A549 (cell line): Measurements from ENCODE around the gene RHBDF2. TPM values are rescaled to one million over a fixed set of nuclear protein-coding genes. Genes with fewer than 3 reads are reported as not detected.

ENCODE experiments used
- ATAC-seq, 2 experiments: fragments of 200-7000 bp in 1 of 2; fragments of >200 bp in 1 of 2; cut with Nextera tagmentation in 1 of 2; cut with Tn5 transposase in 1 of 2; 3 replicates each; pipeline versions ENCODE4 v1.8.0 to v1.9.1; 2018 to 2020; ENCODE audit warnings: mild to moderate bottlenecking in 1 of 2, moderate library complexity in 1 of 2
- CTCF ChIA-PET: fragments of 300-600 bp; sonication (Branson Sonifier 250); formaldehyde crosslinking; extraction: SDS; loops from one replicate; lab custom pipeline; 2021; ENCODE audit warnings: antibody characterized with exemption, inconsistent platforms; lab: Yijun Ruan, JAX
- POLR2A ChIA-PET: fragments of 350-600 bp; formaldehyde crosslinking; extraction: SDS; loops from one replicate; lab custom pipeline; 2021; ENCODE audit warnings: antibody characterized with exemption, inconsistent platforms; lab: Yijun Ruan, JAX
- DNase-seq, 2 experiments: peaks; one replicate each; pipeline versions ENCODE4 v3.0.0 to v3.0.0-alpha.2; 2011 to 2016; ENCODE audit warnings: low read depth in 1 of 2, low spot score in 1 of 2
- FAIRE-seq: peaks from 2 replicates; lab custom pipeline; 2011; peaks lifted over from hg19 to GRCh38; lab: Jason Lieb, UNC
- H3K27ac ChIP-seq, 2 experiments: fragments of >200 bp; sonication (Bioruptor Twin); formaldehyde crosslinking; 3 replicates each; pipeline ENCODE4 v1.5.1; 2016 to 2017
- H3K4me1 ChIP-seq: fragments of >200 bp; sonication (Bioruptor Twin); formaldehyde crosslinking; 3 replicates; pipeline ENCODE4 v1.6.1; 2016
- H3K4me2 ChIP-seq: fragments of >200 bp; sonication (Bioruptor Twin); formaldehyde crosslinking; 3 replicates; pipeline ENCODE4 v1.6.1; 2016
- H3K4me3 ChIP-seq: fragments of >200 bp; sonication (Bioruptor Twin); formaldehyde crosslinking; 3 replicates; pipeline ENCODE4 v1.5.1; 2016
- H3K9me3 ChIP-seq: fragments of >200 bp; sonication (Bioruptor Twin); formaldehyde crosslinking; 3 replicates; pipeline ENCODE4 v1.6.1; 2016
- BCL3 ChIP-seq: fragments of >200 bp; sonication (Bioruptor Twin); formaldehyde crosslinking; IDR thresholded peaks from 3 replicates; pipeline ENCODE4 v1.6.1; 2016
- CEBPB ChIP-seq, 2 experiments: fragments of >200 bp in 1 of 2; sonication (Bioruptor Twin) in 1 of 2; formaldehyde crosslinking in 1 of 2; IDR thresholded peaks; 2 replicates each; pipeline ENCODE4 v1.6.1; 2012 to 2016
- CTCF ChIP-seq: fragments of >200 bp; sonication (Bioruptor Twin); formaldehyde crosslinking; IDR thresholded peaks from 3 replicates; pipeline ENCODE4 v1.5.1; 2016
- FOSB ChIP-seq: fragments of 250-450 bp; sonication (Bioruptor Pico); IDR thresholded peaks from 2 replicates; pipeline ENCODE4 v1.5.0; 2020; ENCODE audit warnings: mild to moderate bottlenecking, moderate library complexity
- FOSL2 ChIP-seq, 2 experiments: fragments of 450-650 bp in 1 of 2; fragments of >200 bp in 1 of 2; sonication (Bioruptor Twin) in 1 of 2; formaldehyde crosslinking; IDR thresholded peaks; 2 replicates each; pipeline versions ENCODE4 v1.5.0 to v1.6.1; 2016 to 2020; ENCODE audit warnings: mild to moderate bottlenecking in 1 of 2, moderate library complexity in 1 of 2
- KDM1A ChIP-seq: fragments of 200-600 bp; sonication (generic); IDR thresholded peaks from 2 replicates; pipeline ENCODE4 v1.6.1; 2016; ENCODE audit warnings: low read depth, mild to moderate bottlenecking
- KDM5A ChIP-seq: fragments of 200-600 bp; sonication (generic); IDR thresholded peaks from 2 replicates; pipeline ENCODE4 v1.6.1; 2016; ENCODE audit warnings: antibody characterized with exemption, mild to moderate bottlenecking
- MAFK ChIP-seq: fragments of 450-650 bp; IDR thresholded peaks from 2 replicates; pipeline ENCODE4 v1.6.1; 2014; ENCODE audit not compliant: partially characterized antibody
- NFE2L2 ChIP-seq: fragments of 150-350 bp; conservative IDR thresholded peaks from 2 replicates; pipeline ENCODE4 v1.6.1; 2014; ENCODE audit warnings: low read length
- NPAS2 ChIP-seq: fragments of 250-450 bp; sonication (Bioruptor Pico); IDR thresholded peaks from 2 replicates; pipeline ENCODE4 v1.8.0; 2022; ENCODE audit warnings: mild to moderate bottlenecking, moderate library complexity, borderline replicate concordance
- NR3C1 ChIP-seq: fragments of >200 bp; sonication (Bioruptor Twin); formaldehyde crosslinking; IDR thresholded peaks from 3 replicates; pipeline ENCODE4 v1.6.1; 2017
- PHF8 ChIP-seq: fragments of 200-600 bp; sonication (generic); IDR thresholded peaks from 2 replicates; pipeline ENCODE4 v1.6.1; 2016; ENCODE audit warnings: low read depth, mild to moderate bottlenecking, antibody characterized with exemption, moderate library complexity, borderline replicate concordance
- RCOR1 ChIP-seq: fragments of 150-350 bp; IDR thresholded peaks from 2 replicates; pipeline ENCODE4 v1.6.1; 2014; ENCODE audit warnings: antibody characterized with exemption, low read length, low read depth
- SMC3 ChIP-seq: fragments of >200 bp; sonication (Bioruptor Twin); formaldehyde crosslinking; IDR thresholded peaks from 3 replicates; pipeline ENCODE4 v1.6.1; 2018; ENCODE audit warnings: inconsistent platforms
- TFCP2L1 ChIP-seq: fragments of 250-450 bp; sonication (Bioruptor Pico); IDR thresholded peaks from 2 replicates; pipeline ENCODE4 v1.5.0; 2021; ENCODE audit warnings: mild to moderate bottlenecking
- TP53 ChIP-seq: fragments of 250-450 bp; sonication (Bioruptor Pico); IDR thresholded peaks from 2 replicates; pipeline ENCODE4 v1.5.0; 2021; ENCODE audit warnings: mild to moderate bottlenecking, moderate library complexity
- ZNF302 ChIP-seq: fragments of 250-450 bp; sonication (Bioruptor Pico); IDR thresholded peaks from 2 replicates; pipeline ENCODE4 v1.9.0; 2021; ENCODE audit warnings: inconsistent platforms, mild to moderate bottlenecking, moderate library complexity
- ZSCAN20 ChIP-seq: fragments of 250-450 bp; sonication (Bioruptor Pico); IDR thresholded peaks from 2 replicates; pipeline ENCODE4 v1.8.0; 2022; ENCODE audit warnings: mild to moderate bottlenecking, moderate library complexity
- WGBS: methylation state at CpG from one replicate; pipeline ENCODE4 v1.1.6; 2017; ENCODE audit errors: missing lambda C conversion rate; 5-methylcytosine and 5-hydroxymethylcytosine counted together
- polyA plus RNA-seq, 4 experiments: library from polyadenylated mRNA; depleted of rRNA in 3 of 4; stranded (reverse); fragments of >200 nt; fragmentation: RNase III in 1 of 4; extraction: RNeasy Plus Mini Kit Qiagen cat#74134 plus additional on column Dnase treatment in 1 of 4; gene quantifications; 2 replicates in 3 of 4; 3 replicates in 1 of 4; pipeline ENCODE4 v1.2.3, GENCODE V29; 2011 to 2017
- TF ChIP-seq, protein P1 (sequence below): IDR thresholded peaks from 2 replicates; pipeline ENCODE4 v1.6.1; 2012
- TF ChIP-seq, protein P2 (sequence below): fragments of 150-350 bp; IDR thresholded peaks from 2 replicates; pipeline ENCODE4 v1.6.1; 2014; ENCODE audit warnings: low read depth, mild to moderate bottlenecking, low read length

RHBDF2 gene
- polyA plus RNA-seq, 2 of the 4 experiments (the other 2 are of a cell fraction), result 14.0 to 42.9 TPM

DNA sequence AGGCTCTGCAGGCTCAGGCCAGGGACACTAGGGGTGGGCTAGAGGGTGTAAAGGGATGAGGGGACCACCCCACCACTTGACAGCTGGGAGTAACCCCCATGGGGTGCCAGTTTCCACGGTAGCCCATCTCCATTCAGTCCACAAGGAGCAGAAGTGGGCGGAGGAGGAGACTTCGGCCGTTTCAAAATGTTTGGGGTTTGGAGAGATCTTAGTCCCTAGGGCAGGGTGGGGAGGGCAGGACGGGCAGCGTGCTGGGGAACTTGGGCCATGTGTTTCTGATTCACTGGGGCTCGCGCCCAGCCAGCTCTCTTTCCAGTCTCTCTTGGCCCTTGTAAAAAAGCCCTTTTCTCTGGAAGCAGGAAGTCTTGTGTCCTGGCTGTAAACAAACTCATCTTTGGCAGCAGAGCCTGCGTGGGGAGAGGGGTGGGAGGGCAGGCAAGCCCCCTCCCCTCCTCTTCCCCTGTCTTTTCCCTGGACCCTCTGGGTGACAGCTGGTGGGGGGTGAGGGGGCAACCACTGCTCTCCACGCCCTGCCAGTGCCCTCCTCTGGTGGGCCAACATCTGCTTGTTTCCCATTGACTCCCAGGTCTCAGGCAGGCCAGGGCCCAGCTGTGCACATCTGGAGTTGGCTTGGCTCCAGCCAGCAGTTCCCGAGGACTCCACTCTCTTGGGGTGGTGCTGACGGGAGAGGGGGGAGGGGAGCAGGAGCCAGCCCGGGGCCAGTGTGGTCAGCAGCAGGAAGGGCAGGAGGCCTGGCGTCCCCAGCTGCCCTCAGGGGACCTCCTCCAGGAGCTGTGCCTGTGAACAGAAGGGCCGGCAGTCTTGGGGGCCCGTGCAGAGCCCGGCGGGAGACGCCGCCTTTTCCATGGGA, 28.2 kb upstream of the RHBDF2 start:
- Histone ChIP-seq H3K27ac (peak overlapping the region; percentile 46 to 76; a peak in 4 of 6 replicates), H3K4me2 (peak overlapping the region; percentile 34; the same call in 2 of the 3 replicates), H3K9me3 (no peaks in the 10 kb centered on the region), H3K4me3 (no peak overlapping the region)
- peak; percentile 19 to 37; a peak in 4 of 6 replicates for ATAC-seq
- FAIRE-seq, result no peak
- no peak for DNase-seq
- POLR2A ChIA-PET, result no interaction called here
- 72% methylated on average over 19 of the region's 20 CpGs for WGBS
- TF ChIP-seq SMC3, result no peak
- TF ChIP-seq, all 56 proteins: peak for 0
- peaks cover 22% of the 10 kb centered on the region for H3K4me1 ChIP-seq
- CTCF ChIA-PET, result interaction anchor here (0.8 to 7.7 kb wide), 17 partner anchors 9 to 186 kb away, joined by 3 to 75 read pairs (median 7); partner anchors contain the start of genes CYGB, PRCD and ST6GALNAC2

GRCh38 chr17:76528528-76529223, 27.5 kb upstream of the RHBDF2 start:
- Histone ChIP-seq H3K4me1 (peaks cover 24% of the 10 kb centered on the region), H3K27ac (peak overlapping the region in 1 of 2 experiments; percentile 76; a peak in 4 of 6 replicates), H3K9me3 (no peaks in the 10 kb centered on the region), H3K4me3 (no peak overlapping the region), H3K4me2 (no peak overlapping the region)
- FAIRE-seq (no peak), ATAC-seq (no peak; a peak in 1 of 6 replicates), DNase-seq (no peak)
- 73% methylated on average over 31 of the region's 31 CpGs for WGBS
- CTCF ChIA-PET, result interaction anchor here (0.6 to 7.7 kb wide), 22 partner anchors 10 to 153 kb away, joined by 3 to 75 read pairs (median 4); partner anchors contain the start of genes CYGB, PRCD and ST6GALNAC2
- TF ChIP-seq CTCF (peak; percentile 17; the same call in 2 of the 3 replicates), PHF8 (no peak)
- POLR2A ChIA-PET, result interaction anchor here (0.7 kb wide), 1 partner anchor 858 kb away, joined by 11 read pairs; no protein-coding TSS in a partner anchor

DNA sequence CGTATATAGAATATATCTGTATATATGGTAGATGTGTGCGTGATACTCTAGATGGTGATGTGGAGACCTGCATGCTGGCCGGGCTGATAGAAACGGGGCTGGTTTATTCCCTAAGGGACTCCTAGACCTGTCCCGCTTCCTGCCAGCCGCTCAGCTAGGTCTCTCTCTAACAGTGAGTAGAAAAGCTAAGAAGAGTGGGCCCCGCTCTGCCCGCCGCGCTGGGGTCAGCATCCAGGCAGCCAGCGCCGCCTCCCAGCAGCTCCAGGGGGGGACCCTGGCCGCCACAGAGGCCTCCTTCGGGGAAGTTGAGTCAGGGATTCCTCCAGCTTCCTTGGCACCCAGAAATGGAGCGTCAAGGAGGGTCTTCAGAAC, 26.9 kb upstream of the RHBDF2 start:
- CTCF ChIA-PET, result interaction anchor here (0.6 to 7.7 kb wide), 23 partner anchors 11 to 188 kb away, joined by 3 to 75 read pairs (median 4); partner anchors contain the start of genes CYGB and PRCD
- POLR2A ChIA-PET, result interaction anchor here (0.7 kb wide), 2 partner anchors 29 to 859 kb away, joined by 3 to 11 read pairs; no protein-coding TSS in a partner anchor
- WGBS, result 88% methylated on average over 15 of the region's 15 CpGs
- no peak for ATAC-seq
- H3K9me3 ChIP-seq, result no peaks in the 10 kb centered on the region
- H3K4me1 ChIP-seq, result peaks cover 29% of the 10 kb centered on the region
- no peak overlapping the region for H3K4me3 ChIP-seq
- H3K4me2 ChIP-seq, result no peak overlapping the region
- no peak for FAIRE-seq
- 0 out of 6 replicates have a peak overlapping the region, but pooled peaks of 1 of the 2 experiments have one; percentile 9 for H3K27ac ChIP-seq
- TF ChIP-seq NPAS2, result no peak
- no peak for TF ChIP-seq KDM5A
- TF ChIP-seq, protein P1, sequence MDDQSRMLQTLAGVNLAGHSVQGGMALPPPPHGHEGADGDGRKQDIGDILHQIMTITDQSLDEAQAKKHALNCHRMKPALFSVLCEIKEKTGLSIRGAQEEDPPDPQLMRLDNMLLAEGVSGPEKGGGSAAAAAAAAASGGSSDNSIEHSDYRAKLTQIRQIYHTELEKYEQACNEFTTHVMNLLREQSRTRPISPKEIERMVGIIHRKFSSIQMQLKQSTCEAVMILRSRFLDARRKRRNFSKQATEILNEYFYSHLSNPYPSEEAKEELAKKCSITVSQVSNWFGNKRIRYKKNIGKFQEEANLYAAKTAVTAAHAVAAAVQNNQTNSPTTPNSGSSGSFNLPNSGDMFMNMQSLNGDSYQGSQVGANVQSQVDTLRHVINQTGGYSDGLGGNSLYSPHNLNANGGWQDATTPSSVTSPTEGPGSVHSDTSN, result no peak
- TF ChIP-seq RCOR1, result no peak
- TF ChIP-seq KDM1A, result no peak
- no peak for TF ChIP-seq NFE2L2
- TF ChIP-seq NR3C1, result no peak
- no peak for TF ChIP-seq CEBPB (IDR thresholded peaks at IDR 0.05)
- TF ChIP-seq FOSL2 (IDR thresholded peaks at IDR 0.05), result no peak
- TF ChIP-seq FOSL2 (CRISPR knock-in tag; IDR thresholded peaks at IDR 0.05), result no peak
- TF ChIP-seq SMC3, result no peak
- no peak for TF ChIP-seq TFCP2L1
- no peak for TF ChIP-seq BCL3
- TF ChIP-seq, protein P2, sequence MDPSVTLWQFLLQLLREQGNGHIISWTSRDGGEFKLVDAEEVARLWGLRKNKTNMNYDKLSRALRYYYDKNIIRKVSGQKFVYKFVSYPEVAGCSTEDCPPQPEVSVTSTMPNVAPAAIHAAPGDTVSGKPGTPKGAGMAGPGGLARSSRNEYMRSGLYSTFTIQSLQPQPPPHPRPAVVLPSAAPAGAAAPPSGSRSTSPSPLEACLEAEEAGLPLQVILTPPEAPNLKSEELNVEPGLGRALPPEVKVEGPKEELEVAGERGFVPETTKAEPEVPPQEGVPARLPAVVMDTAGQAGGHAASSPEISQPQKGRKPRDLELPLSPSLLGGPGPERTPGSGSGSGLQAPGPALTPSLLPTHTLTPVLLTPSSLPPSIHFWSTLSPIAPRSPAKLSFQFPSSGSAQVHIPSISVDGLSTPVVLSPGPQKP, result no peak
- no peak for TF ChIP-seq FOSB (CRISPR knock-in tag)
- no peak for TF ChIP-seq TP53 (CRISPR knock-in tag)
- no peak for TF ChIP-seq MAFK
- TF ChIP-seq ZSCAN20, result no peak
- no peak for TF ChIP-seq ZNF302
- no peak for DNase-seq
